HCT116 (cell line): ENCODE results near the gene ST7. TPM values are rescaled to one million over a fixed set of nuclear protein-coding genes. Genes with fewer than 3 reads are reported as not detected.

Experiments used
- ATAC-seq: fragments of 200-7000 bp; cut with Tn5 transposase; 2 replicates; pipeline ENCODE4 v1.9.1; 2020; ENCODE audit warnings: mild to moderate bottlenecking, moderate library complexity
- BruUV-seq: library from RNA; stranded (reverse); fragments of 400-500 nt; replicated peaks from 2 replicates; lab custom pipeline; 2021; lab: Mats Ljungman, UMichigan
- CTCF ChIA-PET: fragments of 300-600 bp; sonication (Branson Sonifier 250); formaldehyde crosslinking; loops from one replicate; lab custom pipeline; 2021; ENCODE audit warnings: antibody characterized with exemption; lab: Charles Lee
- POLR2A ChIA-PET: fragments of 300-600, 350-600 bp; sonication (Branson Sonifier 250); formaldehyde crosslinking; loops from one replicate; lab custom pipeline; 2021; ENCODE audit warnings: antibody characterized with exemption; lab: Charles Lee
- RAD21 ChIA-PET, 2 experiments: fragments of 300-600 bp; sonication (Branson Sonifier 250); formaldehyde crosslinking; loops; one replicate each; lab custom pipeline; 2023; ENCODE audit warnings: low total read pairs in 2 of 2; ENCODE audit not compliant: uncharacterized antibody in 2 of 2, unreplicated experiment in 2 of 2, low non-redundant PET in 1 of 2; lab: Charles Lee
- DNase-seq: peaks from one replicate; pipeline ENCODE4 v3.0.0-alpha.2; 2010; ENCODE audit warnings: low read depth, low spot score
- H2AFZ ChIP-seq: fragments of 200-600 bp; shearing (Covaris generic), sonication (generic); 2 replicates; pipeline ENCODE4 v1.6.1; 2017; ENCODE audit warnings: low read depth, mixed run types, mixed read lengths, antibody characterized with exemption, low read length; ENCODE audit not compliant: poor library complexity, severe bottlenecking
- H3K27ac ChIP-seq: 2 replicates; pipeline ENCODE4 v1.5.1; 2012; ENCODE audit warnings: low read depth, low read length
- H3K27me3 ChIP-seq: fragments of 200-600 bp; sonication (generic); 2 replicates; pipeline ENCODE4 v1.6.1; 2016; ENCODE audit warnings: mixed run types, low read length, mixed read lengths; ENCODE audit not compliant: insufficient read depth
- H3K36me3 ChIP-seq, 2 experiments: fragments of 200-500 bp in 1 of 2; fragments of 200-600 bp in 1 of 2; sonication (Bioruptor generic) in 1 of 2; sonication (generic) in 1 of 2; 2 replicates each; pipeline versions ENCODE4 v1.5.1 to v1.6.1; 2014 to 2016; ENCODE audit warnings: low read length in 2 of 2, inconsistent platforms in 1 of 2, mixed read lengths in 1 of 2, mixed run types in 1 of 2; ENCODE audit not compliant: insufficient read depth in 2 of 2, control insufficient read depth in 1 of 2
- H3K4me1 ChIP-seq, 2 experiments: fragments of 200-600 bp in 1 of 2; sonication (generic) in 1 of 2; 2 replicates each; pipeline versions ENCODE4 v1.5.1 to v1.6.1; 2012 to 2017; ENCODE audit warnings: low read length in 2 of 2, inconsistent platforms in 1 of 2, mild to moderate bottlenecking in 1 of 2, mixed read lengths in 1 of 2, mixed run types in 1 of 2, moderate library complexity in 1 of 2; ENCODE audit not compliant: insufficient read depth in 2 of 2, control insufficient read depth in 1 of 2
- H3K4me2 ChIP-seq: fragments of 200-600 bp; sonication (generic); 2 replicates; pipeline ENCODE4 v1.6.1; 2017; ENCODE audit warnings: mixed run types, low read length, mixed read lengths
- H3K4me3 ChIP-seq, 2 experiments: fragments of 200-600 bp in 1 of 2; sonication (generic) in 1 of 2; replicated peaks in 1 of 2; 2 replicates each; pipeline ENCODE4 v1.5.1; 2011 to 2016; ENCODE audit warnings: low read length in 2 of 2, control low read depth in 1 of 2, low read depth in 1 of 2, mild to moderate bottlenecking in 1 of 2, mixed read lengths in 1 of 2, mixed run types in 1 of 2
- H3K79me2 ChIP-seq: fragments of 200-600 bp; sonication (generic); 2 replicates; pipeline ENCODE4 v1.6.1; 2017; ENCODE audit warnings: mild to moderate bottlenecking, mixed run types, low read length, moderate library complexity, mixed read lengths; ENCODE audit not compliant: insufficient read depth
- H3K9ac ChIP-seq: fragments of 200-600 bp; sonication (generic); 2 replicates; pipeline ENCODE4 v1.6.1; 2016; ENCODE audit warnings: low read length, mixed read lengths
- H3K9me2 ChIP-seq: fragments of 200-600 bp; sonication (generic), shearing (Covaris generic); 2 replicates; pipeline ENCODE4 v1.6.1; 2017; ENCODE audit warnings: mixed run types, mild to moderate bottlenecking, moderate library complexity; ENCODE audit not compliant: insufficient read depth
- H3K9me3 ChIP-seq, 2 experiments: fragments of 200-500 bp in 1 of 2; fragments of 200-600 bp in 1 of 2; sonication (Bioruptor generic) in 1 of 2; sonication (generic) in 1 of 2; 2 replicates each; pipeline ENCODE4 v1.6.1; 2014 to 2017; ENCODE audit warnings: low read length in 2 of 2, mixed read lengths in 2 of 2, inconsistent platforms in 1 of 2, low read depth in 1 of 2, mild to moderate bottlenecking in 1 of 2, mixed run types in 1 of 2, moderate library complexity in 1 of 2; ENCODE audit not compliant: control insufficient read depth in 1 of 2, insufficient read depth in 1 of 2
- H4K20me1 ChIP-seq: fragments of 200-600 bp; sonication (generic), shearing (Covaris generic); 2 replicates; pipeline ENCODE4 v1.6.1; 2017; ENCODE audit warnings: mixed run types, mild to moderate bottlenecking, moderate library complexity; ENCODE audit not compliant: insufficient read depth
- ATF3 ChIP-seq: IDR thresholded peaks from 2 replicates; pipeline ENCODE4 v1.6.1; 2012
- CBX3 ChIP-seq: IDR thresholded peaks from 2 replicates; pipeline ENCODE4 v1.6.1; 2012; ENCODE audit warnings: low read depth
- EGR1 ChIP-seq: IDR thresholded peaks from 2 replicates; pipeline ENCODE4 v1.6.1; 2012; ENCODE audit warnings: low read depth
- EZH2phosphoT487 ChIP-seq: fragments of 200-600 bp; IDR thresholded peaks from 2 replicates; pipeline ENCODE4 v1.6.1; 2018; ENCODE audit warnings: antibody characterized with exemption, borderline replicate concordance
- FOSL1 ChIP-seq: IDR thresholded peaks from 2 replicates; pipeline ENCODE4 v1.6.1; 2012; ENCODE audit warnings: low read depth
- MAX ChIP-seq: IDR thresholded peaks from 2 replicates; pipeline ENCODE4 v1.6.1; 2012
- POLR2A ChIP-seq: IDR thresholded peaks from 2 replicates; pipeline ENCODE4 v1.7.0; 2011; ENCODE audit warnings: borderline replicate concordance; ENCODE audit not compliant: insufficient read depth, insufficient read length; ENCODE audit errors: extremely low read depth
- POLR2AphosphoS5 ChIP-seq: IDR thresholded peaks from 2 replicates; pipeline ENCODE4 v1.6.1; 2011; ENCODE audit warnings: mild to moderate bottlenecking, low read depth, low read length, moderate library complexity
- SIN3A ChIP-seq: IDR thresholded peaks from 2 replicates; pipeline ENCODE4 v1.6.1; 2012; ENCODE audit warnings: low read depth
- SP1 ChIP-seq: IDR thresholded peaks from 2 replicates; pipeline ENCODE4 v1.6.1; 2012; ENCODE audit warnings: low read depth
- SRF ChIP-seq: IDR thresholded peaks from 2 replicates; pipeline ENCODE4 v1.6.1; 2012; ENCODE audit warnings: low read depth
- TCF7L2 ChIP-seq: IDR thresholded peaks from 2 replicates; pipeline ENCODE4 v1.7.0; 2011; ENCODE audit warnings: borderline replicate concordance, inconsistent platforms; ENCODE audit not compliant: insufficient read depth, insufficient read length; ENCODE audit errors: extremely low read depth
- ZBTB33 ChIP-seq: IDR thresholded peaks from 2 replicates; pipeline ENCODE4 v1.6.1; 2011; ENCODE audit warnings: mild to moderate bottlenecking, low read length, moderate library complexity; ENCODE audit not compliant: insufficient replicate concordance; ENCODE audit errors: extremely low read depth
- ZFX ChIP-seq: fragments of 450-650 bp; IDR thresholded peaks from 2 replicates; pipeline ENCODE4 v1.6.1; 2017
- intact Hi-C: fragments of 100-400 bp; cut with micrococcal nuclease; formaldehyde crosslinking; loops from 2 replicates; pipeline ENCODE4 v1.10.0; 2022
- total RNA-seq: library from RNA; stranded (reverse); gene quantifications from one replicate; pipeline ENCODE4 v1.2.1, GENCODE V29; 2021; ENCODE audit not compliant: unreplicated experiment

The ST7 gene
- total RNA-seq, 1 experiment from 2014 or later = 12.6 TPM

DNA sequence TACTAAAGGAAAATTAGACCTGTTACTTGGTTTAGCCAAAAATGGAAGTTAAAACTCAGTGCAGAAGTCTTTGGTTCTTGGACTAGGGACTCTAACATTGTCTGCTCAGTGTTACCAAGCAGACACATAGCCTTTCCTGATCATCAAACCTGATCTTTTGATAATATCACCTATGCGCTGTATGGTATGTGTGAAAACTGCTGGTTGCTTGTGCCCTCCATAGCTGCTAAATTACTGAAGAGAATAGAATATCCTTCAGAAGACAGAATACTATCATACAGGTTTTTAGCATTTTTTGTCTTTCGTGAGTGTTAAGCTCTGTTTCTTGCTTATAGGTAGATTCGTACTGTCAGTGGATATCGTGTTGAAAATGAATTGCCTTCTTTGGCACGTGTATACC, 68.7 kb downstream of the ST7 start:
- ChIA-PET RAD21 (no interaction called here), POLR2A (no interaction called here), CTCF (interaction anchor here (0.5 kb wide), 1 partner anchor 89 kb away, joined by 3 read pairs; no protein-coding TSS in a partner anchor)
- no peak overlapping the region for H3K9ac ChIP-seq
- BruUV-seq = no TSS peak
- ATAC-seq (no peak), DNase-seq (no peak)
- no peak overlapping the region for H2AFZ ChIP-seq
- H3K4me2 ChIP-seq = no peak overlapping the region
- TF ChIP-seq SP1 (no peak), POLR2A (no peak), ATF3 (no peak), TCF7L2 (no peak), SRF (no peak), CBX3 (no peak), FOSL1 (no peak), ZBTB33 (no peak), EZH2phosphoT487 (no peak), MAX (no peak), POLR2AphosphoS5 (no peak), ZFX (no peak), EGR1 (no peak), SIN3A (no peak)
- H4K20me1 ChIP-seq = no peaks in the 10 kb centered on the region
- no peak overlapping the region for H3K27ac ChIP-seq
- H3K9me2 ChIP-seq = no peaks in the 10 kb centered on the region
- no peaks in the 10 kb centered on the region for H3K79me2 ChIP-seq
- H3K36me3 ChIP-seq = no peaks in the 10 kb centered on the region
- H3K27me3 ChIP-seq = no peaks in the 10 kb centered on the region
- peaks cover 8 to 29% of the 10 kb centered on the region in 2 experiments for H3K4me1 ChIP-seq
- no peak overlapping the region for H3K4me3 ChIP-seq
- H3K9me3 ChIP-seq = no peaks in the 10 kb centered on the region
- intact Hi-C loops = no loop called here
